Amniotic stem cell (primary cell): Measurements from ENCODE around the gene UMAD1.

Source experiments
- DNase-seq: peaks from one replicate; lab custom pipeline; 2025; lab: John Stamatoyannopoulos, UW

Gene UMAD1

DNA sequence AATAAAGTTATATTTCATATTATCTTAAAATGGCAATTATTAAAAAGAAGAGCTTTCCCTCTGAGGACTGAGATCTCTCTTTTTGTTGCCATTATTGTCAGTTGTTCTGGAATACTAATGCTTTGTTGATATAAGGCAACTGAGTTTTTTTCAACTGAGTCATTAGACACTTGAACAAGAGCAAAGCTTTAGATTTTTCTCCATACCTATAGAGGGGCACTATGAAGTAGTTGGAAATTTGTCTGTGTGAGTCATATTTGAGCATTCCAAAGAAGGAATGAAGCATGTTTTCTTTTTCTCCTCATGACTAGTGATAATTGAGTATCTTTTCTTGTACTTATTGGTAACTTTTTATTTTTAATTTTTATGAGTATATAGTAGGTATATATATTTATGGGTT, 53.3 kb downstream of the UMAD1 start:
- DNase-seq: peak; percentile 52

DNA sequence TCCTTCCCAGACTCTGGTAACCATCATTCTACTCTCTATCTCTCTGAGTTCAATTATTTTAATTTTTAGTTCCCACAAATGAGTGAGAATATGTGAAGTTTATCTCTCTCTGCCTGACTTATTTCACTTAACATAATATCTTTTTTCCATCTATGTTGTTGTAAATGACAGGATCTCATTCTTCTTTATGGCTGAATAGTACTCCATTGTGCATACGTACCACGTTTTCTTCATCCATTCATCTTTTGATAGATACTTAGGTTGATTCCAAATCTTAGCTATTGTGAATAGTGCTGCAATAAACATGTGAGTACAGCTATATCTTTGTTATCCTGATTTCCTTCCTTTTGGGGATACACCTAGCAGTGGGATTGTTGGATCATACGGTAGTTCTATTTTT, 54.0 kb downstream of the UMAD1 start:
- DNase-seq: no peak

DNA sequence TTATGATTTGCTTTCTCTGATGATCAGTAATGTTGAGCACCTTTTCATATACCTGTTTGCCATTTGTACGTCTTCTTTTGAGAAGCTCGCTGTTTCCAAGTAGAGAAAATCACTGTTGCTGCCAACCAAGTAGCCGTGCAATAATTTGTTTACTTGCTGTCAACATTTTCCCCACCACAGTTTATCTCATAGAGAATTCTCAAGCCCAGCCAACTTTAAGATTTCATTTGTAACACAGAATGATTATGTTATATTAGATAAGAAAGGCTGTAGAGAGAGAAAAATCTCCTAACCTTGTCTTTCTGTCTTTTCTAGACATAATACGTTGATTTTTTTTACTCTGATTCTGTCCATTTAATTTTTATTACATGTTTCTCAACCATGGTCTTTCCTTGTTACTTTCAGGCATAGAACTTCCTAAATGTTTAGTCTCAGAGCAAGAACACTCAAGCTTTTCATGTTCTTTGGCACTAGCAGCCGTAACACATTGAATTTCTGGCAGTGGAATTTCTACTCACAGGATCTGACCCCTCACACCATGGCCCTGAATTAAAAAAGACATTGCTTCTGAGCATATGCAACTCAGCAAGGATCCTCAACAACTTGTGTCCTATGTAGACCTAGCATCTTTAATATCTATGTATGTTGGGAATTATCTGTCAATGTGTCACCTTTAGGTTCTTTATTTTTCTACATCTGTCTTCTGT, 54.7 kb downstream of the UMAD1 start:
- DNase-seq: no peak

DNA sequence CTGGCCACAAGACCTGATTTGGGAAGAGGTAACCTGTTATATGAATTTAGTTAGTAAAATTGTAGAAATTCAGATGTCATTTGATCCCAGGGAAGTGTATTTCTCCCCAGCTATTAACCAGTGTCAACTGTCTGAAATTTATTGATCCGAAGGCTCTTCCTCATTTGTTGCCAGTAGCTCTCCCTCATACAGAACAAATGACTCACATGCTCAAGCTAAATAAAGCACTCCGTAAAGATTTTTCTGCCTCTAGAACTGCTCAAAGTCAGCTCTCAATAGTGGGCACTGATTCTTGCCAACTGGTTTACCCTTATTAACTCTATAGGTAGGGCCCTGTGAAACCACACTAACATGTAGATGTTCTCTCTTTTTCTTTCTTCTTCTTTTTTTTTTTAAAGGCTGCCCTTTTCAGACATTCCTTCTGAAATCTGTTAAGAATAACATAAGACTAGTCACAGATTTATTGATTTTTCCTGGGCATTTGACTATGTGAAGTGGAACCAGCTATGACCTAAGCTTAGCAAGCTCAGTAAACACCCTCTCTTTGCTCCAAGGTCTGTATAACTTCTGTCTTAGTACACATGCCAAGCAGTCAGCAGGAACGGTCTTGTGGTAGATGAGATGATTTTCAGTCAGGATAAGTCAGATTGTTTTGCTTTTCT, 56.0 kb downstream of the UMAD1 start:
- DNase-seq: no peak

DNA sequence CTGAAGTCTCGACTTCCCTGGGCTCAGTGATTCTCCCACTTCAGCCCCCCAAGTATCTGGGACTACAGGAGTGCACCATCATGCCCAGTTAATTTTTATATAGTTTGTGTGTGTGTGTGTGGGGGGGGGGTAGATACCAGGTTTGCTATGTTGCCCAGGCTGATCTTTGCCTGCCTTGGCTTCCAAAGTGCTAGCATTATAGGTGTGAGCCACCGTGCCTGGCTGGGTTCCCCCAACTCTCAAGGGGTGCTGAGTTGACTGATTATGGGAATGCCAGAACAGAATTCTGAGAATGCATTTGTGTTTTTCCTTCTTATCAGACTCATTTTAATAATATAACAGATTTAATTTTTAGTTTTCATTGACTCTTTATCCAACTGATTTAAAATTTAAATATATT, 58.4 kb downstream of the UMAD1 start:
- no peak for DNase-seq

- no peak for DNase-seq
These were observed 58.8 kb downstream of the UMAD1 start for GRCh38 chr7:7699380-7699779.

- no peak for DNase-seq
These were observed 59.4 kb downstream of the UMAD1 start for GRCh38 chr7:7699970-7700369.

GRCh38 chr7:7701527-7701926, 61.0 kb downstream of the UMAD1 start:
- DNase-seq: no peak

GRCh38 chr7:7702826-7703225, 62.3 kb downstream of the UMAD1 start:
- no peak for DNase-seq

GRCh38 chr7:7703427-7703826, 62.9 kb downstream of the UMAD1 start:
- no peak for DNase-seq

GRCh38 chr7:7704867-7705266, 64.3 kb downstream of the UMAD1 start:
- DNase-seq: no peak

DNA sequence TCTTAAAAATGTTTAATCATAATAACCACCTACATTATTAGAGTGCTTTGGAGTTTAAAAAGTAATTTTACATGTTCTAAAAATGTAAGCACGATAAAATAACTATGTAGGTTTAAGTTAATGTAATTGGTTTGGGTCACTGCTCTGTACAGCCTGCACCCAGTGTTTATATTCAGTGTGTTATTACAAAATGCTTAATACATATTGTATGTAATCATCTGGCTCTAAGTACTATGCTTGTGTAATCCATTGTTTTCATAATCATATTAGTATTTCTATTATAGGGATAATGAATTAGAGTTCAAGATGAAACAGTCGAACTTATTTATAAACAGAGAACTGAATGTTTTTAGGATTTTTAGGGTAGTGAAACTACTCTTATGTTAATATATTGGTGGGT, 64.8 kb downstream of the UMAD1 start:
- no peak for DNase-seq

GRCh38 chr7:7706101-7706511, 65.6 kb downstream of the UMAD1 start:
- DNase-seq: no peak

GRCh38 chr7:7706556-7707172, 66.1 kb downstream of the UMAD1 start:
- DNase-seq: no peak

- no peak for DNase-seq
These were observed 66.7 kb downstream of the UMAD1 start for GRCh38 chr7:7707246-7707645.

- DNase-seq: no peak
These were observed 67.3 kb downstream of the UMAD1 start for GRCh38 chr7:7707806-7708205.

- DNase-seq: no peak
These were observed 68.7 kb downstream of the UMAD1 start for GRCh38 chr7:7709291-7709690.

DNA sequence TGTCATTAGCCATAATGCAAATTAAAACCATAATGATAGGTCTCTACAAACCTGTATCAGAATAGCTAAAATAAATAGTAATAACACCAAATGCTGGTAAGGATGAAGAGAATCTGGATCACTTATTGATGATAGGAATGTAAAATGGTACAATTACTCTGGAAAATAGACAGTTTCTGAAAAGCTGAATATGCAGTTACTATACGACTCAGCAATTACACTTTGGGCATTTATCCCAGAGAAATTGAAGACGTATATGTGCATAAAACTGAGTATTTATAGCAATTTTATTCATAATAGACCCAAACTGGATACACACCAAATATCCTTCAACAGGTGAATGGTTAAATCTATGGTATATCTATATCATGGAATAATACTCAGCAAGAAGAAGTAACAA, 69.9 kb downstream of the UMAD1 start:
- DNase-seq: no peak

DNA sequence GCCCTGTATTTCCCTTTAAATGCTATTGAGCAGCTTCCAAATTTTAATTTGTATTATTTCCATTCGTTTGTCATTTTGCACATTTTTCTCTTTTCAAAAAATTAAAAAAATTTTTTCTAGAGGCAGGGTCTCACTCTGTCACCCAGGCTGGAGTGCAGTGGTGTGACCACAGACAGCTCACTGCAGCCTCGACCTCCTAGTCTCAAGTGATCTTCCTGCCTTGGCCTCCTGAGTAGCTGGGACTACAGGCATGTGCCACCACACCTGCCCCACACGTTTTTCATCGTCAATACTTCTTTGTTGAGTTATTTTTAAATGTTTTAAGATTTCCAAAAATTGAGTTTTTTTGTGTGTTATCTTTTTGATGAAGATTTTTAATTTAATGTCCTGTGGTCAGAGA, 73.2 kb downstream of the UMAD1 start:
- no peak for DNase-seq

- no peak for DNase-seq
These were observed 77.9 kb downstream of the UMAD1 start, which contains the start of gene RPA3 for GRCh38 chr7:7718492-7718891. Gene RPA3, minus strand, starts transcription at chr7:7718607. Its CDS starts 78,189 bp downstream, at chr7:7640418.

DNA sequence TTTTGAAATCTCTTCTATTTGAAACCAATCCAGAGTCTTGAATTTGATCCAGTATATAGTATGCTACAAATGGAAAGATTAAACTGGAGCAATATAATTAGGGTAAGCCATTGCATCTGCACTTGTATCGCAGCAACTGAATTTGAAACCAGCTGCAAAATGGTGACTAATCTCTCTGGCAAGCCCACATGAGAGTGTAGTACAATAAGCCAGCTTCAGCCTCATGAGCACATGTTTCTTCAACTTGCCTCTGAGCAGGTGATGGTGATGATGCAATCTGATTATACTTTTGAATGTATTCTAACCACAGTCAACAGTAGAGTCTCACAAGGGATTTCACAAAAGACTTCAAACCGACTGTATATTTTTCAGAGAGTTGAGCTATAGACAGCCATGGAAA, 78.7 kb downstream of the UMAD1 start:
- no peak for DNase-seq

- no peak for DNase-seq
These were observed 79.6 kb downstream of the UMAD1 start for GRCh38 chr7:7720193-7720592.
